ENCODE data around the gene AHRR.

AHRR gene

DNA sequence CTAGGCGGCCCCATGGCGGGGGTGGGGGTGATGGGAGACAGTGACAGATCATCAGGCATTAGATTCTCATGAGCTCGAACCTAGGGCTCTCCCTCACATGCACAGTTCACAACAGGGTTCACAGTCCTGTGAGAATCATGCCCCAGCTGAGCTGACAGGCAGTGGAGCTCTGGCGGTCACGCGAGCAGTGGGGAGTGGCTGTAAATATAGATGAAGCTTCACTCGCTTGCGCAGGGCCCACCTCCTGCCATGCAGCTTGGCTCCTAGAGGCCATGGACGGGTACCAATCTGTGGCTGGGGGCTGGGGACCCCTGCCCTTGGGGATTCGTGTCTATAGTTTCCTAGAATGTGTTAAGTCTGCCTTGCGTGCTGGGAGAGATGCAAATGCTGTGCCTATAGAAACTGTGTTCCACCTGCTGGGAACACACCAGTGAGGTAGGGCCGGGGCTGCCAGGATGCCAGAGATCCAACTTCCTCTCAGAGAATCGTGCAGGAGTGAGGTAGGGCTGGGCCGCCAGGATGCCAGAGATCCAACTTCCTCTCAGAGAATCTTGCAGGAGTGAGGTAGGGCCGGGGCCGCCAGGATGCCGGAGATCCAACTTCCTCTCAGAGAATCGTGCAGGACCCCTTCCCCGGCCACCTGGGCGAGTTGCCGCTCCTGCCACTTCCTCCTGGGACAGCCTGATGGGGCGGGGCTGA, 107.4 kb downstream of the AHRR start:
- DNase-seq (ENCODE audit: low read depth in 2 of 2): no peak

DNA sequence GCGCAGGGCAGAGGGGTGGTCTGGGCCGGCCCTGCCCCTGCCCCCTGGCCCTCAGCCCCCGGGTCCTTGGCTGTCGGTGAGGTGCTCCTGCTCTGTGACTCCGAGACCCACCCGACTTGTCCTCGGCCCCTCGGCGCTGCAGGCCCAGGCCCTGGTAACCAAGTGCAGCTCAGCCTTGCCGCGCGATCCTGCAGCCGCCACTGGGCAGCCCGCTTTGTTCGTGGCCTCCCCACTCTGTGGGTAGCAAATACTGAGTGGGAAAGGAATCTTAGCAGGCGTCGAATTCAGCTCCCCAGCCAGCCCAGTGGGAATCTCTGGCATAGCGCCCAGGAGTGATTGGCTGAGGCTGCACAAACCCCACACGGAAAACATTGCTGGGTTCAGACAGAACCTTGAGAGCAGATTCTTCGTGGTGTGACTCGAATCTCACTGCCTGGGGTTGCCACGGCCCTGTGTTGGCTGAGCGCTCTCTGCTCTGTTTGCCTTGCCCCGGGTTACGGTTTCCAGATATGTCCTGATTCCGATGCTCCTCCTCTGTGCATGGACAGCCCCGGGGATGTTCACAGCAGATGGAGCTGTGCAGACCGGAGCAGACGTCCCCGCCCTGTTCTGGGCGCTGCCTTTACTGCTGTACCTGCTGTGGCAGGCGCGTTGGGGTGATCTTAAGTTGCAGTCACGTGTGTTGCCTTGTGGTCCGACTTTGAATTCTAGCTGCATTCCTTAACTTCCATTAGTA, 108.1 kb downstream of the AHRR start:
- DNase-seq (ENCODE audit: low read depth in 2 of 2): peak; percentile 36 to 37

DNA sequence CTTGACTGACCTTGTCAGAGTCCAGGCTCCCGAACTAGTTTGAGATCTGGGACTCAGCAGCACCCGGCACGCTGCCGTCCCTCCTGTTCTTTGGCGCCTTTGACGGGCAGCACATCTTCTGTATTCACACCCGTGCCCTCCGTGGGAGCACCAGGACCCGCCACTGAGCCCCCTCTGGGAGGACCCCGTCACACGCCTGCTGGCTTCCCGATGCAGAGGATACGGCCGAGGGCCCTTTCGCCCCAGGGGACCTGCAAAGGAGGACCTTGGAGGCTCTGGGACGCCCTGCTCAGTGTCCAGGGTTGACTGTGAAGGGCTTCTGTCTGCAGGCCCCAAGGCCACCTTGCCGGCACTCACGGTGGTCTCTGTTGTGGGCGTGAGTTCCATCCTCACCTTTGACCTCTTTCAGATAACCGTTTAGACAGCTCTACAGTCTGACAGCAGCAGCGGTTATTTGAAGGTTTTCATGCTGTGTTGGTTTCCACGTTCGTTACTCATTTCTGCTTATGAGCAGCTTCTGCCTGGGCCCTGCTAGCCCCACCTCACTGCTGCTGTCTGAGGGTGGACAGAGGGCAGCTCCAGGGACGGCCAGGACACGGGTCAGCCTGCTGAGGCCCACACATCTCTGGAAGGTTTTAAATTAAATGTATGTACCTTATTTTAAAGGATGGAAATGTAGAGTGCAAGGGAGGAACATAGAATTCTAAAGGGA, 108.9 kb downstream of the AHRR start:
- DNase-seq (ENCODE audit: low read depth in 2 of 2): no peak

- no peak for DNase-seq (ENCODE audit: low read depth in 2 of 2)
These were observed 109.6 kb downstream of the AHRR start for GRCh38 chr5:431001-431710.

- DNase-seq (ENCODE audit: low read depth in 2 of 2): no peak
These were observed 110.2 kb downstream of the AHRR start for GRCh38 chr5:431711-432050.

DNA sequence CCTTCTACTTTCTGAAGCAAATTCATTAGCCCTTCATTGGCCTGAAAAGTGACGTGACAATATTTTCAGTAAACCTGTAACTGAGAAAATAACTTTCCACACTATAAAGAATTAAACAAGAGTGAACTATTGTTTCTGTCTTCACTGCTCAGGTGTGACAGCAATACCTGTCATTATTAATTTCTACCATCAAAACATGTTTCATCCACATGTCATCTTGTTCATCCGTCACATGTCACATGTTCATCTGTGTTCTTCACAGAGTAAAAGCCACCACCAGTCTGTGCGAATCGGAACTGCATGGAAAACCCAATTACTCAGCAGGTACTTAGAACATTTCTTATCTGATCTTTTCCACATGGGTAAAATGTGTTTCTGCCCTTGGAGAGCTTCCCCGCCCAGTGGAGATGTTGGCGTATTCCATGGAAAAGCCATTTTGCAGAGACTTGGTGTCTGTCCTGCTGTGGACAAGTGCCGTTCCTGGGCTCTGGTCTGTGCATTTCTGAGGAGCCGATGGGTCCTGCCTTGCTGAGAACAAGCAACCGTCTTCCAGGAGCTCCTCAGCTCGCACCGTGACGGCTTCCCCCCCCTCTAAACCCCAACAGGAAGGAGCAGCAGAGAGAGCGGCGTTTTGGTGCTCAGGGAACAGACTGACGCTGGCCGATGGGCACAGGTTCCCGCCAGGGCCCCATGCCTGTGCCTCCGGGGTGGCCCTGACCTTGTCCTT, 110.8 kb downstream of the AHRR start:
- DNase-seq (ENCODE audit: low read depth in 2 of 2): no peak

- no peak for DNase-seq (ENCODE audit: low read depth in 2 of 2)
These were observed 111.6 kb downstream of the AHRR start for GRCh38 chr5:432928-433791.

DNA sequence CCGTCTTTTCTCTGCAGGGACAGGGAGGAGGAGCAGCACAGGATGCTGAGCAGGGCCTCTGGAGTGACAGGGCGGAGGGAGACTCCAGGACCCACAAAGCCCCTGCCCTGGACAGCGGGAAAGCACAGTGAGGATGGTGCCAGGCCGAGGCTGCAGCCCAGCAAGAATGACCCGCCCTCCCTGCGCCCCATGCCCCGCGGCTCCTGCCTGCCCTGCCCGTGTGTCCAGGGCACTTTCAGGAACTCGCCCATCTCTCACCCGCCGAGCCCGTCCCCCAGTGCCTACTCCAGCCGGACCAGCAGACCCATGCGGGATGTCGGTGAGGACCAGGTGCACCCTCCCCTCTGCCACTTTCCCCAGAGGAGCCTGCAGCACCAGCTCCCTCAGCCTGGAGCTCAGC, 112.3 kb downstream of the AHRR start:
- DNase-seq (ENCODE audit: low read depth in 2 of 2): no peak

DNA sequence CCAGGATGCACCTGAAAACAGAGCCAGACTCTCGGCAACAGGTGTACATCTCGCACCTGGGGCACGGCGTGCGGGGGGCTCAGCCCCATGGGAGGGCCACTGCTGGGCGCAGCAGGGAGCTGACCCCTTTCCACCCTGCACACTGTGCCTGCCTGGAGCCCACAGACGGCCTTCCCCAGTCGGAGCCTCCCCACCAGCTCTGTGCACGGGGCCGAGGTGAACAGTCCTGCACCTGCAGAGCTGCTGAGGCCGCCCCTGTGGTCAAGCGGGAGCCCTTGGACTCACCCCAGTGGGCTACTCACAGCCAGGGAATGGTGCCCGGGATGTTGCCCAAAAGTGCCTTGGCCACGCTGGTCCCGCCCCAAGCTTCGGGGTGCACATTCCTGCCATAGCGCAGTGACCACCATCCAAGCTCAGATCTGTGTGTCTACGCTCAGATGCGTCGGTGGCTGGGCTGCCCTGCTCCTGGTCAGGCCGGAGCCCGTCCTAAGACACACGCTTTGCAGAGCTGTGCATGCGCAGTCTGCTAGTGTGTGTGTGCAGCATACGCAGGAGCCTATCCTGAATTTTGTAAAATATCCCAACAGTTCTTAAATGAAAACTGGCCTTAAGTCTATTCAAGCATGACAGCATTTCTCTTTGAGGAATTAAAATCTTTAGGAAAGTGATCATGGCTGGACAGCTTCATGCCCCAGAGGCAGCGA, 113.1 kb downstream of the AHRR start:
- DNase-seq (ENCODE audit: low read depth in 2 of 2): no peak

DNA sequence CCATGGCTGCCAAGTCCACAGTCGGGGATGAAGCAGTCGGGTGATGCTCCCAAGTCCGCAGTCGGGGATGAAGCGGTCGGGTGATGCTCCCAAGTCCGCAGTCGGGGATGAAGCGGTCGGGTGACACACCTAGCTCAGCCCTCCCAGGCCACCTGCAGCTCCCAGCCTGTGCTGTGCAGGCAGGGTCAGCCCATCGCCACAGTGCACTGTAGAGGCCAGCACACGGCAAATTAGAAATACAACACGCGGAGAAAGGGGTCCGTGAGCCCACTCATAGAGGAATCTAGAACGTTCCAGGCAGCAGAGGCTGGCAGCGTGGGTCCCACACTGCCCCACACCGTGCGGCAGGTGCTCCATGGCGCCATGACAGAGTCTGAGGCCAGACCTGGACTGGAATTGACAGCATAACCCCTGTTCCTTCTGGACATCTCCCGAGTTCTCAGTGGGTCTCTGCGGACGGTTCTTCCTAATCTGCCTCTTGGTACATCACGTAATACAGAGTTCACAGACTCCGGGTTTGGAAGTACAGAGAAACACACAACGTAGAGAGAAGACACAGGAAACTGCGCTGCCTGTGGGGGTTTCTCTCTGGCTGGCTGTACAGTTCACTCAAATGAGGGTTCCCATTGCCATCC, 113.8 kb downstream of the AHRR start:
- no peak for DNase-seq (ENCODE audit: low read depth in 2 of 2)

- DNase-seq (ENCODE audit: low read depth in 2 of 2): no peak
These were observed 114.6 kb downstream of the AHRR start for GRCh38 chr5:435961-436640.

GRCh38 chr5:436641-436975, 115.1 kb downstream of the AHRR start:
- DNase-seq (ENCODE audit: low read depth in 2 of 2): no peak

GRCh38 chr5:437281-437771, 115.8 kb downstream of the AHRR start:
- DNase-seq (ENCODE audit: low read depth in 2 of 2): no peak

DNA sequence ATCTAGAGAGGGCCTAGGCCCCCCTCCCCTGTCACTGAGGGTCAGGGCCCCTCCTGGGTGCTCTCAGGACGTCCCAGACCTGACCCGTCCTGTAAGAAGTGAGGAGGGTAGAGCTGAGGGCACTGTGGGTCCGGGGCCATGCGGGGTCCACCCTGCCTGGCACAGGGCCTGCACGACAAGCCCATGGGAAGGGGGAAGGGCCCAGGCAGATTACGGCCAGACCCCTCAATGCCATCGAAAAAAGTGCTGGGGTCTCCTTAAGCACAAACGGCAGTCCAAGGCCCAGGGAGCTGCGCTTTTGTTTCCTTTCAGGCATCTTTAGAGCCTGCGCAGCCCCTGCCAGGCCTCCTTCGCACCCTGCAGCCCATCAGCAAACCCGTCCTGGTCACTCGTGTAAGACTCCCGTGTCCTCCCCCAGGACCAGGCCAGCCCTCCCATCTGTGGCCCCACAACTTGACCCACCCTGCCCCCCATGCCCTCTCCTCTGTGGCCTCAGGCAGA, 117.0 kb downstream of the AHRR start:
- DNase-seq (ENCODE audit: low read depth in 2 of 2): no peak

DNA sequence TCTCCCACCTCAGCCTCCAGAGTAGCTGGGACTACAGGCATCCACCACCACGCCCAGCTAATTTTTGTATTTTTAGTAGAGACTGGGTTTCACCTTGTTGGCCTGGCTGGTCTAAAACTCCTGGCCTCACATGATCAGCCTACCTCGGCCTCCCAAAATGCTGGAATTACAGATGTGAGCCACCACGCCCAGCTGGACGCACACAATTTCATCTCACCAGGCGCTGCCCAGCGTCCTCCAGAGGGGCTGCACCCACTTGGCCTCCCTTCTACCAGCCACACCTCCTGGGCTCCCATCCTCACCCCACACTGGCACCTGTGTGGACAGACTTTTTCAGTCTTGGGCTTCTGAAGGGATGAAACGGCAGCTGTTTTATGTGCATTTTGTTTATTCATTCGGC, 117.7 kb downstream of the AHRR start:
- DNase-seq (ENCODE audit: low read depth in 2 of 2): no peak

GRCh38 chr5:439636-440035, 118.1 kb downstream of the AHRR start:
- DNase-seq (ENCODE audit: low read depth in 2 of 2): no peak

- no peak for DNase-seq (ENCODE audit: low read depth in 2 of 2)
These were observed 119.1 kb downstream of the AHRR start for GRCh38 chr5:440401-441201.

- DNase-seq (ENCODE audit: low read depth in 2 of 2): no peak
These were observed 120.5 kb downstream of the AHRR start for GRCh38 chr5:441996-442334.

Measured in fibroblast of skin of left biceps (primary cell).